Nephron (organoid): Measurements from ENCODE around the gene FGR.

ENCODE experiments used
- H3K27ac Mint-ChIP-seq, 3 experiments: 2 replicates each; pipeline ENCODE4 v1.8.0; 2020; ENCODE audit warnings: mixed read lengths in 3 of 3, mild to moderate bottlenecking in 2 of 3, moderate library complexity in 1 of 3
- H3K27me3 Mint-ChIP-seq: 2 replicates; pipeline ENCODE4 v1.8.0; 2021; ENCODE audit warnings: low read depth, mild to moderate bottlenecking, moderate library complexity, mixed read lengths
- H3K36me3 Mint-ChIP-seq: 2 replicates; pipeline ENCODE4 v1.8.0; 2020; ENCODE audit warnings: low read depth, mixed read lengths
- H3K4me1 Mint-ChIP-seq: 2 replicates; pipeline ENCODE4 v1.8.0; 2020; ENCODE audit warnings: mixed read lengths
- H3K4me3 Mint-ChIP-seq, 3 experiments: 2 replicates each; pipeline ENCODE4 v1.8.0; 2020; ENCODE audit warnings: mild to moderate bottlenecking in 3 of 3, mixed read lengths in 3 of 3, moderate library complexity in 2 of 3
- H3K9me3 Mint-ChIP-seq: 2 replicates; pipeline ENCODE4 v1.8.0; 2020; ENCODE audit warnings: mixed read lengths
- CTCF ChIP-seq, 3 experiments: fragments of 200-600 bp; sonication (generic); IDR thresholded peaks; one replicate each; pipeline ENCODE4 v1.5.0; 2021; ENCODE audit warnings: antibody characterized with exemption in 3 of 3; ENCODE audit not compliant: unreplicated experiment in 3 of 3

The FGR gene

GRCh38 chr1:27584453-27584852, 50.5 kb downstream of the FGR start:
- no peak overlapping the region for H3K27ac Mint-ChIP-seq
- TF ChIP-seq CTCF (IDR thresholded peaks at IDR 0.05; ENCODE audit: unreplicated experiment in 3 of 3): no peak
- no peak overlapping the region for H3K4me3 Mint-ChIP-seq

GRCh38 chr1:27583479-27583878, 51.5 kb downstream of the FGR start:
- no peak for TF ChIP-seq CTCF (IDR thresholded peaks at IDR 0.05; ENCODE audit: unreplicated experiment in 3 of 3)
- peaks cover 37% of the 10 kb centered on the region for H3K4me1 Mint-ChIP-seq
- no peaks in the 10 kb centered on the region for H3K27me3 Mint-ChIP-seq
- H3K4me3 Mint-ChIP-seq: no peak overlapping the region
- peaks cover 25% of the 10 kb centered on the region for H3K36me3 Mint-ChIP-seq
- H3K9me3 Mint-ChIP-seq: no peaks in the 10 kb centered on the region
- peak overlapping the region in 2 of 3 experiments; percentile 9 to 38 for H3K27ac Mint-ChIP-seq

More at GRCh38 chr1:27584453-27584852, 50.5 kb downstream of the FGR start:
- peaks cover 31% of the 10 kb centered on the region for H3K4me1 Mint-ChIP-seq
- no peaks in the 10 kb centered on the region for H3K9me3 Mint-ChIP-seq
- H3K36me3 Mint-ChIP-seq: peaks cover 25% of the 10 kb centered on the region
- no peaks in the 10 kb centered on the region for H3K27me3 Mint-ChIP-seq

- peak overlapping the region; percentile 17 to 44 (median 38) for H3K27ac Mint-ChIP-seq
- no peaks in the 10 kb centered on the region for H3K27me3 Mint-ChIP-seq
- no peaks in the 10 kb centered on the region for H3K9me3 Mint-ChIP-seq
- no peak overlapping the region for H3K4me3 Mint-ChIP-seq
- no peak for TF ChIP-seq CTCF (IDR thresholded peaks at IDR 0.05; ENCODE audit: unreplicated experiment in 3 of 3)
- peaks cover 25% of the 10 kb centered on the region for H3K36me3 Mint-ChIP-seq
- H3K4me1 Mint-ChIP-seq: peaks cover 43% of the 10 kb centered on the region
These were observed 53.2 kb downstream of the FGR start for GRCh38 chr1:27581823-27582243.

GRCh38 chr1:27577504-27578188, 57.3 kb downstream of the FGR start:
- no peaks in the 10 kb centered on the region for H3K9me3 Mint-ChIP-seq
- H3K4me1 Mint-ChIP-seq: peaks cover 67% of the 10 kb centered on the region
- no peak for TF ChIP-seq CTCF (IDR thresholded peaks at IDR 0.05; ENCODE audit: unreplicated experiment in 3 of 3)
- peak overlapping the region; percentile 47 to 84 (median 80) for H3K27ac Mint-ChIP-seq
- H3K27me3 Mint-ChIP-seq: no peaks in the 10 kb centered on the region
- H3K36me3 Mint-ChIP-seq: peaks cover 12% of the 10 kb centered on the region
- H3K4me3 Mint-ChIP-seq: no peak overlapping the region

GRCh38 chr1:27576806-27577227, 58.2 kb downstream of the FGR start:
- Mint-ChIP-seq H3K4me1 (peaks cover 67% of the 10 kb centered on the region), H3K27me3 (no peaks in the 10 kb centered on the region), H3K9me3 (no peaks in the 10 kb centered on the region), H3K4me3 (peak overlapping the region; percentile 29 to 48 (median 41)), H3K36me3 (peaks cover 5% of the 10 kb centered on the region), H3K27ac (peak overlapping the region; percentile 47 to 84 (median 80))
- TF ChIP-seq CTCF (IDR thresholded peaks at IDR 0.05; ENCODE audit: unreplicated experiment in 3 of 3): no peak

- peak overlapping the region in 2 of 3 experiments; percentile 47 to 80 for H3K27ac Mint-ChIP-seq
- no peaks in the 10 kb centered on the region for H3K36me3 Mint-ChIP-seq
- no peaks in the 10 kb centered on the region for H3K9me3 Mint-ChIP-seq
- H3K27me3 Mint-ChIP-seq: no peaks in the 10 kb centered on the region
- peaks cover 69% of the 10 kb centered on the region for H3K4me1 Mint-ChIP-seq
- H3K4me3 Mint-ChIP-seq: peak overlapping the region; percentile 41 to 48 (median 46)
- TF ChIP-seq CTCF (IDR thresholded peaks at IDR 0.05; ENCODE audit: unreplicated experiment in 3 of 3): no peak
These were observed 59.1 kb downstream of the FGR start for GRCh38 chr1:27575840-27576331.
